ENCODE results near the gene ABRACL.

- TF ChIP-seq, protein P1, sequence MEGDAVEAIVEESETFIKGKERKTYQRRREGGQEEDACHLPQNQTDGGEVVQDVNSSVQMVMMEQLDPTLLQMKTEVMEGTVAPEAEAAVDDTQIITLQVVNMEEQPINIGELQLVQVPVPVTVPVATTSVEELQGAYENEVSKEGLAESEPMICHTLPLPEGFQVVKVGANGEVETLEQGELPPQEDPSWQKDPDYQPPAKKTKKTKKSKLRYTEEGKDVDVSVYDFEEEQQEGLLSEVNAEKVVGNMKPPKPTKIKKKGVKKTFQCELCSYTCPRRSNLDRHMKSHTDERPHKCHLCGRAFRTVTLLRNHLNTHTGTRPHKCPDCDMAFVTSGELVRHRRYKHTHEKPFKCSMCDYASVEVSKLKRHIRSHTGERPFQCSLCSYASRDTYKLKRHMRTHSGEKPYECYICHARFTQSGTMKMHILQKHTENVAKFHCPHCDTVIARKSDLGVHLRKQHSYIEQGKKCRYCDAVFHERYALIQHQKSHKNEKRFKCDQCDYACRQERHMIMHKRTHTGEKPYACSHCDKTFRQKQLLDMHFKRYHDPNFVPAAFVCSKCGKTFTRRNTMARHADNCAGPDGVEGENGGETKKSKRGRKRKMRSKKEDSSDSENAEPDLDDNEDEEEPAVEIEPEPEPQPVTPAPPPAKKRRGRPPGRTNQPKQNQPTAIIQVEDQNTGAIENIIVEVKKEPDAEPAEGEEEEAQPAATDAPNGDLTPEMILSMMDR (conservative IDR thresholded peaks at IDR 0.05; ENCODE audit: low read depth in 2 of 2): no peak
- TF ChIP-seq EZH2 (IDR thresholded peaks at IDR 0.05; ENCODE audit: low read depth, unreplicated experiment) (no peak), CREB1 (CRISPR knock-in tag; IDR thresholded peaks at IDR 0.05; ENCODE audit: low read depth) (no peak), POLR2AphosphoS5 (IDR thresholded peaks at IDR 0.05; ENCODE audit: low read depth) (no peak), EZH2phosphoT487 (IDR thresholded peaks at IDR 0.05; ENCODE audit: unreplicated experiment) (no peak), JUNB (IDR thresholded peaks at IDR 0.05; ENCODE audit: unreplicated experiment) (no peak), REST (IDR thresholded peaks at IDR 0.05; ENCODE audit: unreplicated experiment) (no peak), ETS1 (IDR thresholded peaks at IDR 0.05) (no peak)
- TF ChIP-seq, protein P2, sequence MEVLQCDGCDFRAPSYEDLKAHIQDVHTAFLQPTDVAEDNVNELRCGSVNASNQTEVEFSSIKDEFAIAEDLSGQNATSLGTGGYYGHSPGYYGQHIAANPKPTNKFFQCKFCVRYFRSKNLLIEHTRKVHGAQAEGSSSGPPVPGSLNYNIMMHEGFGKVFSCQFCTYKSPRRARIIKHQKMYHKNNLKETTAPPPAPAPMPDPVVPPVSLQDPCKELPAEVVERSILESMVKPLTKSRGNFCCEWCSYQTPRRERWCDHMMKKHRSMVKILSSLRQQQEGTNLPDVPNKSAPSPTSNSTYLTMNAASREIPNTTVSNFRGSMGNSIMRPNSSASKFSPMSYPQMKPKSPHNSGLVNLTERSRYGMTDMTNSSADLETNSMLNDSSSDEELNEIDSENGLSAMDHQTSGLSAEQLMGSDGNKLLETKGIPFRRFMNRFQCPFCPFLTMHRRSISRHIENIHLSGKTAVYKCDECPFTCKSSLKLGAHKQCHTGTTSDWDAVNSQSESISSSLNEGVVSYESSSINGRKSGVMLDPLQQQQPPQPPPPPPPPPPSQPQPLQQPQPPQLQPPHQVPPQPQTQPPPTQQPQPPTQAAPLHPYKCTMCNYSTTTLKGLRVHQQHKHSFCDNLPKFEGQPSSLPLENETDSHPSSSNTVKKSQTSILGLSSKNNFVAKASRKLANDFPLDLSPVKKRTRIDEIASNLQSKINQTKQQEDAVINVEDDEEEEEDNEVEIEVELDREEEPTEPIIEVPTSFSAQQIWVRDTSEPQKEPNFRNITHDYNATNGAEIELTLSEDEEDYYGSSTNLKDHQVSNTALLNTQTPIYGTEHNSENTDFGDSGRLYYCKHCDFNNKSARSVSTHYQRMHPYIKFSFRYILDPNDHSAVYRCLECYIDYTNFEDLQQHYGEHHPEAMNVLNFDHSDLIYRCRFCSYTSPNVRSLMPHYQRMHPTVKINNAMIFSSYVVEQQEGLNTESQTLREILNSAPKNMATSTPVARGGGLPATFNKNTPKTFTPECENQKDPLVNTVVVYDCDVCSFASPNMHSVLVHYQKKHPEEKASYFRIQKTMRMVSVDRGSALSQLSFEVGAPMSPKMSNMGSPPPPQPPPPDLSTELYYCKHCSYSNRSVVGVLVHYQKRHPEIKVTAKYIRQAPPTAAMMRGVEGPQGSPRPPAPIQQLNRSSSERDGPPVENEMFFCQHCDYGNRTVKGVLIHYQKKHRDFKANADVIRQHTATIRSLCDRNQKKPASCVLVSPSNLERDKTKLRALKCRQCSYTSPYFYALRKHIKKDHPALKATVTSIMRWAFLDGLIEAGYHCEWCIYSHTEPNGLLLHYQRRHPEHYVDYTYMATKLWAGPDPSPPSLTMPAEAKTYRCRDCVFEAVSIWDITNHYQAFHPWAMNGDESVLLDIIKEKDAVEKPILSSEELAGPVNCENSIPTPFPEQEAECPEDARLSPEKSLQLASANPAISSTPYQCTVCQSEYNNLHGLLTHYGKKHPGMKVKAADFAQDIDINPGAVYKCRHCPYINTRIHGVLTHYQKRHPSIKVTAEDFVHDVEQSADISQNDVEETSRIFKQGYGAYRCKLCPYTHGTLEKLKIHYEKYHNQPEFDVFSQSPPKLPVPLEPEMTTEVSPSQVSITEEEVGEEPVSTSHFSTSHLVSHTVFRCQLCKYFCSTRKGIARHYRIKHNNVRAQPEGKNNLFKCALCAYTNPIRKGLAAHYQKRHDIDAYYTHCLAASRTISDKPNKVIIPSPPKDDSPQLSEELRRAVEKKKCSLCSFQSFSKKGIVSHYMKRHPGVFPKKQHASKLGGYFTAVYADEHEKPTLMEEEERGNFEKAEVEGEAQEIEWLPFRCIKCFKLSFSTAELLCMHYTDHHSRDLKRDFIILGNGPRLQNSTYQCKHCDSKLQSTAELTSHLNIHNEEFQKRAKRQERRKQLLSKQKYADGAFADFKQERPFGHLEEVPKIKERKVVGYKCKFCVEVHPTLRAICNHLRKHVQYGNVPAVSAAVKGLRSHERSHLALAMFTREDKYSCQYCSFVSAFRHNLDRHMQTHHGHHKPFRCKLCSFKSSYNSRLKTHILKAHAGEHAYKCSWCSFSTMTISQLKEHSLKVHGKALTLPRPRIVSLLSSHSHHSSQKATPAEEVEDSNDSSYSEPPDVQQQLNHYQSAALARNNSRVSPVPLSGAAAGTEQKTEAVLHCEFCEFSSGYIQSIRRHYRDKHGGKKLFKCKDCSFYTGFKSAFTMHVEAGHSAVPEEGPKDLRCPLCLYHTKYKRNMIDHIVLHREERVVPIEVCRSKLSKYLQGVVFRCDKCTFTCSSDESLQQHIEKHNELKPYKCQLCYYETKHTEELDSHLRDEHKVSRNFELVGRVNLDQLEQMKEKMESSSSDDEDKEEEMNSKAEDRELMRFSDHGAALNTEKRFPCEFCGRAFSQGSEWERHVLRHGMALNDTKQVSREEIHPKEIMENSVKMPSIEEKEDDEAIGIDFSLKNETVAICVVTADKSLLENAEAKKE (CRISPR knock-in tag; IDR thresholded peaks at IDR 0.05): no peak
Measured at GRCh38 chr6:139062932-139063646, 34.5 kb downstream of the ABRACL start.

Measured in GM23338 (cell line).